Measurements from ENCODE around the gene ATP5F1B.
A peak's percentile ranks its signal among the peaks of the same experiment; 100 is the strongest.

ATP5F1B gene

DNA sequence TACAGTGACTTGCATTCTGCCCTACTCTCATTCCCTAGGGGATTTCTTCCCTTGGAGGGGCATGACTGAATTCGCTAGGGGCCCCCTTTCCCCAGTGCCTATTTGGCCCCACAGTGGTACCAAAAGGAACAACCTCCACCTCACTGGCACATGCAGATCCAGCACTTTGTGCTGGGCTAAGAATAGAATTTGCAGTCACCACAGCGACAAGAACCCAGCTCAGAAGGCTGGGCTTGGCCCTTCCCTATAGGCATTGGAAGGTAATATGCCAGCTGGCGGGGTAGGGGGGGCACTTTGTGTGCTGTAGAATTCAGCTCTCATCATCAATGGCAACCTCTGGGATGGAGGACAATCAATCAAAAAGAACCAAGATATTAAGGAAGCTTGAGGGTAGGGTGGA, 29.5 kb downstream of the ATP5F1B start:
- H3K9me3 ChIP-seq (ENCODE audit: control insufficient read depth in 2 of 2, low read length in 2 of 2) = no peaks in the 10 kb centered on the region
- H3K27me3 ChIP-seq (ENCODE audit: control insufficient read depth in 1 of 2, insufficient read depth in 2 of 2, low read length in 2 of 2) = no peaks in the 10 kb centered on the region
- H3K9ac ChIP-seq (ENCODE audit: low read length in 2 of 2) = no peak overlapping the region
- H3K4me1 ChIP-seq (ENCODE audit: control insufficient read depth, insufficient read depth, low read length) = peaks cover 10% of the 10 kb centered on the region
- H3K36me3 ChIP-seq (ENCODE audit: control insufficient read depth in 2 of 2, insufficient read depth in 2 of 2, low read length in 2 of 2) = peaks cover 58 to 65% of the 10 kb centered on the region in 2 donors
- H3K27ac ChIP-seq (ENCODE audit: low read length) = no peak overlapping the region
- no peak overlapping the region for H3K4me3 ChIP-seq (ENCODE audit: low read length in 2 of 2)

DNA sequence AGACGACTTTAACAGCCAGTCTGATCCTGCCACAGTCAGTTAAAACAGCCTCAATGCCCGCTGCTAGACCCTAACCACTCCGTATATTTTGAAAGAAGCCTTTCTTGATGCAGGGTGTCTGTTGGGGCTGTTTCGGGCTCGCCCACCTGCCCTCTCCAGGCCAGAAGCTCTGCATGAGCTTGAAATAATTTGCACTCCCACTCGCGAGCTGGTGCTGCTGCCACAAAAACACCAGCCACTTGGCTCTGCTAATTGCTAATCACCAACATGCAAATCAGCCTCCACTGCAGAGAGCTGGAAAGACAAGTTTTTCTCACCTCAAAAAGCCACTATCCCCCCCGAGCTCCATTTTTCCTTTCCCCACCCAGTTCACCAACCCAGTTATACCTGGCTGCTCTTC, 31.2 kb downstream of the ATP5F1B start:
- H3K4me1 ChIP-seq (ENCODE audit: control insufficient read depth, insufficient read depth, low read length) = peaks cover 8% of the 10 kb centered on the region
- no peak overlapping the region for H3K9ac ChIP-seq (ENCODE audit: low read length in 2 of 2)
- no peak overlapping the region for H3K4me3 ChIP-seq (ENCODE audit: low read length in 2 of 2)
- H3K9me3 ChIP-seq (ENCODE audit: control insufficient read depth in 2 of 2, low read length in 2 of 2) = no peaks in the 10 kb centered on the region
- peaks cover 69 to 76% of the 10 kb centered on the region in 2 donors for H3K36me3 ChIP-seq (ENCODE audit: control insufficient read depth in 2 of 2, insufficient read depth in 2 of 2, low read length in 2 of 2)
- H3K27ac ChIP-seq (ENCODE audit: low read length) = no peak overlapping the region
- H3K27me3 ChIP-seq (ENCODE audit: control insufficient read depth in 1 of 2, insufficient read depth in 2 of 2, low read length in 2 of 2) = no peaks in the 10 kb centered on the region

DNA sequence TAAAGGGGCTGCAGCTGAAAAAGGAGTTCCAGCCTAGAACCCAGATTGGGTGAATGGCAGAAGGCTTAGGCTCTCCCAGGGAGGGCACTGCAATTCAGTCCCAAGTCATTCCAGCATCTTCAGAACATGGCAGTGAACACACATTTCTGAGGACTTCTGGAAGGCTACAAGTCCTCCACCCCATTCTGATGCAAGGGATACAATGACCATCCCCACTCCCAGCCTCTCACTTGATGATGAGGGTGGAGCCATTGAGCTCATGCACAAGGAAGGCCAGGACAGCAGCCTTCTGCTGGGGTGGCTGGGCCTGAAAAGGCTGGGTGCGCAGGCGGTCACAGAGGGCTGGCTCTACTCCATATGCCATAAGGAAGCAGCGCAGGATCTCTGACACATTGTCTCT, 41.4 kb downstream of the ATP5F1B start:
- Histone ChIP-seq H3K27me3 (ENCODE audit: control insufficient read depth in 1 of 2, insufficient read depth in 2 of 2, low read length in 2 of 2) (no peaks in the 10 kb centered on the region), H3K9me3 (ENCODE audit: control insufficient read depth in 2 of 2, low read length in 2 of 2) (no peaks in the 10 kb centered on the region), H3K27ac (ENCODE audit: low read length) (no peak overlapping the region), H3K4me1 (ENCODE audit: control insufficient read depth, insufficient read depth, low read length) (no peaks in the 10 kb centered on the region), H3K36me3 (ENCODE audit: control insufficient read depth in 2 of 2, insufficient read depth in 2 of 2, low read length in 2 of 2) (peaks cover 79 to 82% of the 10 kb centered on the region in 2 donors), H3K4me3 (ENCODE audit: low read length in 2 of 2) (no peak overlapping the region), H3K9ac (ENCODE audit: low read length in 2 of 2) (no peak overlapping the region)

DNA sequence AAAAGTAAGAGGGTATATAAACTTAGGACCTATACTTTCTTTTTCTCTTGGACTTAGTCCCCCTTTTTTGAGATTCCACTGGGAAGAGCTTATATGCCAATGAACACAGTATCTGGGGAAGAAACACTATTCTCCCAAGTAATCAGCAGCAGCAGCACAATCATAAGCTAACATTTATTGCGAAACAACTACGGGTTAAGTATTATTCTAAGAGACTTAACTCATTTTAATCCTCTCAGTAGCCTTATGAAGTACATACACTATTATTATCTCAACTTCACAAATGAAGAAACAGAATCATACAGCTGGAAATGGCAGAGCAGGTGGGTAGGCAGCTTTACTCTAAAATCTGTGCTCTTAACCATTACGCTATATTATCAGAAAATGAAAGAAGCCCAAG, 43.5 kb downstream of the ATP5F1B start:
- H3K36me3 ChIP-seq (ENCODE audit: control insufficient read depth in 2 of 2, insufficient read depth in 2 of 2, low read length in 2 of 2) = peaks cover 91 to 94% of the 10 kb centered on the region in 2 donors
- no peak overlapping the region for H3K4me3 ChIP-seq (ENCODE audit: low read length in 2 of 2)
- no peak overlapping the region for H3K9ac ChIP-seq (ENCODE audit: low read length in 2 of 2)
- H3K27ac ChIP-seq (ENCODE audit: low read length) = no peak overlapping the region
- no peaks in the 10 kb centered on the region for H3K9me3 ChIP-seq (ENCODE audit: control insufficient read depth in 2 of 2, low read length in 2 of 2)
- H3K4me1 ChIP-seq (ENCODE audit: control insufficient read depth, insufficient read depth, low read length) = no peaks in the 10 kb centered on the region
- H3K27me3 ChIP-seq (ENCODE audit: control insufficient read depth in 1 of 2, insufficient read depth in 2 of 2, low read length in 2 of 2) = no peaks in the 10 kb centered on the region

DNA sequence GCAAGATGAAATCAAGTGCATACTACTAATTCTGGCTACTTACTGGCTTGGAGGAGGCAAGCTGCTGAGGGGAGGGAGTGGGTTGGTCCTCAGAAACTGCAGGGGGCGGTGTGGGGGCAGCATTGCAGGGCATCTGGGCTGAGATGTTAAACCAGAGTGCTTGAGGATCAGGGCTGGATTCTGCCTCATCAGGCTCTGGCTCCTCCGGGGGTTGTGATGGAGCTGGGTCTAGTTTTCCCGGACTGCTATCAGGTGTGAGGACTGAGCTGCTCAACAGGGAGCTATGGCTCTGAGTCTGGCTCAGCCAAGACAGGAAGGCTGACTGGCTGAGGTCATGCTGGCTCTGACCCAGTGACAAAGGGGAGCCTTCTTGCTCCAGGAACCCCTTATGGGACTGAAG, 44.3 kb downstream of the ATP5F1B start:
- no peaks in the 10 kb centered on the region for H3K9me3 ChIP-seq (ENCODE audit: control insufficient read depth in 2 of 2, low read length in 2 of 2)
- H3K4me3 ChIP-seq (ENCODE audit: low read length in 2 of 2) = no peak overlapping the region
- H3K27ac ChIP-seq (ENCODE audit: low read length) = no peak overlapping the region
- H3K4me1 ChIP-seq (ENCODE audit: control insufficient read depth, insufficient read depth, low read length) = no peaks in the 10 kb centered on the region
- no peaks in the 10 kb centered on the region for H3K27me3 ChIP-seq (ENCODE audit: control insufficient read depth in 1 of 2, insufficient read depth in 2 of 2, low read length in 2 of 2)
- H3K36me3 ChIP-seq (ENCODE audit: control insufficient read depth in 2 of 2, insufficient read depth in 2 of 2, low read length in 2 of 2) = peaks cover 88 to 92% of the 10 kb centered on the region in 2 donors
- no peak overlapping the region for H3K9ac ChIP-seq (ENCODE audit: low read length in 2 of 2)

DNA sequence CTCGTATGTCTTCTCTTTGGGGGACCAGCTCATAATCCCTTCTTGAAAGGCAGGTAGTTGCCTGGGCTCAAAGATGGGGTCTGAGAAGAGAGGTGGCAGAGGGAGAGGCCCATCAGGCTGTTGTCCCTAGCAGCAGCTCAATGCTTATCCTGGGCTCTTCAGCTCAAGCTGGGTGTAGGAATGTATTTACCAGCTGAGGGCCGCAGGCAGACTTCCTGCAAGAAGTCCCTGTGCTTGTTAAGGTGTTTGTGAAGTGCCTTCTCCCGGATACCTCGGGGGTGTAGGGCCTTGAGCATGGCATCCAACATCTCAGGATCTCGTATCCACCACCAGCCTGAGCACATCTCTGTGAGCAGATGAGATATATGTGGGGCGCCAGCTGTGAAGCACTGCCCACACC, 45.0 kb downstream of the ATP5F1B start:
- Histone ChIP-seq H3K9me3 (ENCODE audit: control insufficient read depth in 2 of 2, low read length in 2 of 2) (no peaks in the 10 kb centered on the region), H3K4me3 (ENCODE audit: low read length in 2 of 2) (no peak overlapping the region), H3K36me3 (ENCODE audit: control insufficient read depth in 2 of 2, insufficient read depth in 2 of 2, low read length in 2 of 2) (peaks cover 81 to 85% of the 10 kb centered on the region in 2 donors), H3K27ac (ENCODE audit: low read length) (no peak overlapping the region), H3K27me3 (ENCODE audit: control insufficient read depth in 1 of 2, insufficient read depth in 2 of 2, low read length in 2 of 2) (no peaks in the 10 kb centered on the region), H3K4me1 (ENCODE audit: control insufficient read depth, insufficient read depth, low read length) (no peaks in the 10 kb centered on the region), H3K9ac (ENCODE audit: low read length in 2 of 2) (no peak overlapping the region)

DNA sequence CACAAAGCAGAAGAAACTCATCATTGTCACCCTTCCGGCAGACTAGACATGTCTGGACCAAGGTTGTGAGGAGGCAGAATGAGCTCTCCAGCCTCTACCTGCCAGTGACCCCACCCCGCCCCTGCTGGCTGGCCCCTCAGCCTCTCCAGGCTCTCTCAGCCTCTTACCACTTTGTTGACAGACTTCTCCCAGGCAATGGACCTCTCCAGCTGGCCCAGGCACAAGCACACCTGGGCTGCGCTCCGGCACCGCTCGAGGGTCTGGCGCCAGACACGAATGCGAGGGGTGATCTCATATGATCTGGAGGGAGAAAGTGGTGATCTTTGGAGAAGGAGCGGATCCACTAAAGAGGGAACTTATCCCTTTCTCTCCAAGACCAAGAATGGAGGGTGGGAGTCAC, 46.0 kb downstream of the ATP5F1B start:
- Histone ChIP-seq H3K36me3 (ENCODE audit: control insufficient read depth in 2 of 2, insufficient read depth in 2 of 2, low read length in 2 of 2) (peaks cover 75 to 82% of the 10 kb centered on the region in 2 donors), H3K4me1 (ENCODE audit: control insufficient read depth, insufficient read depth, low read length) (no peaks in the 10 kb centered on the region), H3K27me3 (ENCODE audit: control insufficient read depth in 1 of 2, insufficient read depth in 2 of 2, low read length in 2 of 2) (no peaks in the 10 kb centered on the region), H3K9me3 (ENCODE audit: control insufficient read depth in 2 of 2, low read length in 2 of 2) (no peaks in the 10 kb centered on the region), H3K27ac (ENCODE audit: low read length) (no peak overlapping the region), H3K9ac (ENCODE audit: low read length in 2 of 2) (no peak overlapping the region), H3K4me3 (ENCODE audit: low read length in 2 of 2) (no peak overlapping the region)

DNA sequence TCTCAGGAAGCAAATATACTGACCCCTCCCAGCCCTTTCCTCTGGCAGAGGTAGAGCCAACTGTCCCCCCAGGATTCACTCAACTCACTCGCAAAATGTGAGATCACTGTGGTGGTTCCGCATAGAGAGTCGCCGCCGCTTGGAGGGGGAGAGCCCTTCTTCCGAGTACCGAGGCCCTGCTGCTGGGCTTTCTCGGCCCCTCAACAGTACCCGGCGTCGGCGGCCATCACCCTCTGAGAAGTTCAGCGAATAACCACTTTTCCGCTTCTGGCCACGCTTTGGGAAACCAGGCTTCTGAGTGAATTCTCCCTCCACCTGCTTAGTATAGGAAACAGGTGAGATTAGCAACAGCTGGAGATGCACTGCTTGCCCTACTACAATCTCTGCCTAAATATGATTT, 46.7 kb downstream of the ATP5F1B start:
- H3K27ac ChIP-seq (ENCODE audit: low read length) = no peak overlapping the region
- H3K4me1 ChIP-seq (ENCODE audit: control insufficient read depth, insufficient read depth, low read length) = peaks cover 2% of the 10 kb centered on the region

DNA sequence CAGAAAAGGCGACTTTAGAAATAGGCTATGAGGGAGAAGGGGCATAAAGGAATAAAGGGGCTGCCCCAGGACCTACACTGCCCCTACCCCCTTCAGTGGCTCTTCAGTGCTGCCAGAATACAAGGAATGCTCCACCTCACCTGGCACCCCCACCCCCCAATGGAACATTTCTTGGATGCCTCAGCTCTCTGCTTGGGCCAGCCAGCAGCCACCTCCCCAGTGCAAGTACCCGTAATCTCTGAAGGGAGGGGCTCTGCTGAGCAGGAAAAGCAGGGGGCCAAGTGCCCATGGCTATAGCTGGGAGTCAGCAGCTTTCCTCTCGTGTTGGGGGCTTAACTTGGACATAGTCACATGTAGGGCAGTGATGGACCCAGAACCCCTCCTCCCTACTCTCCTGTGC, 49.0 kb downstream of the ATP5F1B start:
- Histone ChIP-seq H3K9ac (ENCODE audit: low read length in 2 of 2) (no peak overlapping the region), H3K4me1 (ENCODE audit: control insufficient read depth, insufficient read depth, low read length) (peaks cover 4% of the 10 kb centered on the region), H3K9me3 (ENCODE audit: control insufficient read depth in 2 of 2, low read length in 2 of 2) (no peaks in the 10 kb centered on the region), H3K27ac (ENCODE audit: low read length) (peak overlapping the region; percentile 53), H3K4me3 (ENCODE audit: low read length in 2 of 2) (no peak overlapping the region), H3K27me3 (ENCODE audit: control insufficient read depth in 1 of 2, insufficient read depth in 2 of 2, low read length in 2 of 2) (no peaks in the 10 kb centered on the region), H3K36me3 (ENCODE audit: control insufficient read depth in 2 of 2, insufficient read depth in 2 of 2, low read length in 2 of 2) (peaks cover 49 to 52% of the 10 kb centered on the region in 2 donors)

More for the DNA sequence above, 46.7 kb downstream of the ATP5F1B start:
- Histone ChIP-seq H3K4me3 (ENCODE audit: low read length in 2 of 2) (no peak overlapping the region), H3K9me3 (ENCODE audit: control insufficient read depth in 2 of 2, low read length in 2 of 2) (no peaks in the 10 kb centered on the region), H3K9ac (ENCODE audit: low read length in 2 of 2) (no peak overlapping the region), H3K36me3 (ENCODE audit: control insufficient read depth in 2 of 2, insufficient read depth in 2 of 2, low read length in 2 of 2) (peaks cover 67 to 74% of the 10 kb centered on the region in 2 donors), H3K27me3 (ENCODE audit: control insufficient read depth in 1 of 2, insufficient read depth in 2 of 2, low read length in 2 of 2) (no peaks in the 10 kb centered on the region)

DNA sequence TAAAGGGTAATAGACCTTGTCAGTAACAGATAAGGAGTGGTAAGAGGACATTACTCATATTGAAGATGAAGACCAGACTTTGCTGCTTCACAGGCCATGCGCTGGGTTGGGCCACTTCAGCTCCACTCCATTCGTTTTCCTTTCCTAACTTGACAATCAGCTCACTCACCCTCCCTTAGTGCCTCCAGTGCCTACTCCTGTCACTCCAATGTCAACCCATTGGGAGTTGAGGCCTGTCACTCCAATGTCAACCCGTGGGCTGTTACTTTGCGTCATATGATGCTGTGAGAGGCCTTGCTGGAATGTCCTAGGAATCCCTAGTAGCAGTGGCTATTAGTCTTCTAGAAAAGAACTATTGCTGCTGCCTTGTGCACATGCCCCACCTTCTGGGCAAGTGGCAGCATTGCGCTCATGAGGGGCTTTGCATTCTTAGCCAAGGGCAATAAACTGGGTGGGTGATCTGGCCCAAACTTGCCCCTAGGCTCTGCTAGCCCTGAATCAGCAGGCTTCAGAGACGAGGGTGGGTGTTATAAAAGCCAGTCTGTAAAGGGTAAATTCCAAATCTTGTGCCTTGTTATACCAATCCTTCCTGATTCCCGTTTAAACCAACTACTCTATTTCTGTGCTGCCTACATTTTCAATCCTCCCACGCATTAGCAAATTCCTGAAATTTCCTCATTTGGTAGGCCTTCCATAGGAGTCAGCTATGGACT, 51.7 kb downstream of the ATP5F1B start:
- peaks cover 32 to 35% of the 10 kb centered on the region in 2 donors for H3K36me3 ChIP-seq (ENCODE audit: control insufficient read depth in 2 of 2, insufficient read depth in 2 of 2, low read length in 2 of 2)
- peak overlapping the region; percentile 55 for H3K27ac ChIP-seq (ENCODE audit: low read length)
- peak overlapping the region in 1 of 2 donors; percentile 43 for H3K9ac ChIP-seq (ENCODE audit: low read length in 2 of 2)
- H3K9me3 ChIP-seq (ENCODE audit: control insufficient read depth in 2 of 2, low read length in 2 of 2) = no peaks in the 10 kb centered on the region
- H3K4me3 ChIP-seq (ENCODE audit: low read length in 2 of 2) = no peak overlapping the region
- H3K27me3 ChIP-seq (ENCODE audit: control insufficient read depth in 1 of 2, insufficient read depth in 2 of 2, low read length in 2 of 2) = no peaks in the 10 kb centered on the region
- H3K4me1 ChIP-seq (ENCODE audit: control insufficient read depth, insufficient read depth, low read length) = peaks cover 4% of the 10 kb centered on the region

DNA sequence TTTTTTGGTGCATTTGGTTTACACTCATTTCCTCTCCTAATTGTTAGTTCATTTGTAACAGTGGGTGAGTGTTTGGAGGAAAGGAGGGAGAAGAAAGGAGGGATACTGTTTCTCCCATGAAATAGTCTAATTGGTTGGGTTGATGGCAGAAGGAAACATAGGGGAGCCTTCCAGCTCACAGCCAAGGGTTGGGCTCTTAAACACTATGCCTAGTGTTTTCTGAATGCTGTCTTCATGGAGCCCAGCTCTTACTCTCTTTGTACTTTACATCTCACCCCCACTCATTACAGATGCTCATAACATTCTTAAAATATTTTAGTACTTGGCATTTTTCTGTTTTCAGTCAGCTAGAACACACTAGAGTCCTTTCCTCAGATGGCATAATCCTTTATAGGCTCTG, 53.8 kb downstream of the ATP5F1B start:
- no peak overlapping the region for H3K27ac ChIP-seq (ENCODE audit: low read length)
- no peak overlapping the region for H3K9ac ChIP-seq (ENCODE audit: low read length in 2 of 2)
- no peaks in the 10 kb centered on the region for H3K9me3 ChIP-seq (ENCODE audit: control insufficient read depth in 2 of 2, low read length in 2 of 2)
- no peak overlapping the region for H3K4me3 ChIP-seq (ENCODE audit: low read length in 2 of 2)
- H3K4me1 ChIP-seq (ENCODE audit: control insufficient read depth, insufficient read depth, low read length) = peaks cover 4% of the 10 kb centered on the region
- H3K27me3 ChIP-seq (ENCODE audit: control insufficient read depth in 1 of 2, insufficient read depth in 2 of 2, low read length in 2 of 2) = no peaks in the 10 kb centered on the region
- H3K36me3 ChIP-seq (ENCODE audit: control insufficient read depth in 2 of 2, insufficient read depth in 2 of 2, low read length in 2 of 2) = peaks cover 28 to 38% of the 10 kb centered on the region in 2 donors
